ENCODE data around the gene CLEC2D.

The CLEC2D gene

DNA sequence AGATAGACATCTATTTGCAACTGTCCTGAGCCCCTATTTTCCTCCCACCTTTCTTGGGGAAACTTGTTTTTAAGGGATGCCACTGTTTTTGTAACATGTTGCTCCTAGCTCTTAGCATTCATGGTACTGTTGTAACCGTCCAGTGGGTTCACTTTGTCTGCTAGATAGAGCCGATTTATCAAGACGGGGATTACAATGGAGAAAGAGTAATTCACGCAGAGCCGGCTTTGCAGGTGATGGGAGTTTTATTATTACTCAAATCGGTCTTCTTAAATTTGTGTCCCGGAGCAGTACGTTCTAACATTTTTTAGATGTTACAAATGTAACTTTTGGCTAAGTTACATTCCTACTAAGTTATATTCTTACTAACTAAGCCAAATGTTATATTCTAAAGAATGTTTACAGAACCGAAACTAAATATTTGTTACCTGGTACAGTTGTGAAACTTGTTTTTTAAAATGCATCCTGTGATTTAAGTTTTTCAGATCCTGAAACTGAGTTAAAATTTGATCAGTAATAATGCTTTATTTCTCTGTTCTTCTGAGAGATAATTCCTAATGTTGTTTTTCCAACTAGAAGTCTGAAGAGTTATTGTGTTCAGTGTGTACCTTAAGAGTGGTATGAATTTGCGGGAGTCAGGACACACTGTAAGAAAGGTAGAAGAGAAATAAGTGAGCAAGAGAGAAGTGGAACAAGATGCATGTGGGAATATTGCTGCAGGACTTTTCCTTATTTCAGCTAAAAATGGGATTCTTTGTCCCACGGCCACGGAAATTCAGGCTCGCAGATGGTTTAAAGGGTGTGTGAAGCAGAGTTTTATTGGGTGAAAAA is 20.6 kb upstream of the CLEC2D start:
- no peak for DNase-seq (ENCODE audit: low read depth)
- TF ChIP-seq POLR2A (IDR thresholded peaks at IDR 0.05; ENCODE audit: extremely low read depth, insufficient read length) (no peak), MYC (IDR thresholded peaks at IDR 0.05; ENCODE audit: low read depth, low read length) (no peak)
- TF ChIP-seq, protein P1, sequence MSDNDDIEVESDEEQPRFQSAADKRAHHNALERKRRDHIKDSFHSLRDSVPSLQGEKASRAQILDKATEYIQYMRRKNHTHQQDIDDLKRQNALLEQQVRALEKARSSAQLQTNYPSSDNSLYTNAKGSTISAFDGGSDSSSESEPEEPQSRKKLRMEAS (IDR thresholded peaks at IDR 0.05; ENCODE audit: low read depth, low read length), result no peak
- TF ChIP-seq, protein P2, sequence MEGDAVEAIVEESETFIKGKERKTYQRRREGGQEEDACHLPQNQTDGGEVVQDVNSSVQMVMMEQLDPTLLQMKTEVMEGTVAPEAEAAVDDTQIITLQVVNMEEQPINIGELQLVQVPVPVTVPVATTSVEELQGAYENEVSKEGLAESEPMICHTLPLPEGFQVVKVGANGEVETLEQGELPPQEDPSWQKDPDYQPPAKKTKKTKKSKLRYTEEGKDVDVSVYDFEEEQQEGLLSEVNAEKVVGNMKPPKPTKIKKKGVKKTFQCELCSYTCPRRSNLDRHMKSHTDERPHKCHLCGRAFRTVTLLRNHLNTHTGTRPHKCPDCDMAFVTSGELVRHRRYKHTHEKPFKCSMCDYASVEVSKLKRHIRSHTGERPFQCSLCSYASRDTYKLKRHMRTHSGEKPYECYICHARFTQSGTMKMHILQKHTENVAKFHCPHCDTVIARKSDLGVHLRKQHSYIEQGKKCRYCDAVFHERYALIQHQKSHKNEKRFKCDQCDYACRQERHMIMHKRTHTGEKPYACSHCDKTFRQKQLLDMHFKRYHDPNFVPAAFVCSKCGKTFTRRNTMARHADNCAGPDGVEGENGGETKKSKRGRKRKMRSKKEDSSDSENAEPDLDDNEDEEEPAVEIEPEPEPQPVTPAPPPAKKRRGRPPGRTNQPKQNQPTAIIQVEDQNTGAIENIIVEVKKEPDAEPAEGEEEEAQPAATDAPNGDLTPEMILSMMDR (IDR thresholded peaks at IDR 0.05; ENCODE audit: low read depth, low read length), result no peak
- H3K4me3 ChIP-seq (ENCODE audit: low read depth, low read length), result peak overlapping the region; percentile 99

DNA sequence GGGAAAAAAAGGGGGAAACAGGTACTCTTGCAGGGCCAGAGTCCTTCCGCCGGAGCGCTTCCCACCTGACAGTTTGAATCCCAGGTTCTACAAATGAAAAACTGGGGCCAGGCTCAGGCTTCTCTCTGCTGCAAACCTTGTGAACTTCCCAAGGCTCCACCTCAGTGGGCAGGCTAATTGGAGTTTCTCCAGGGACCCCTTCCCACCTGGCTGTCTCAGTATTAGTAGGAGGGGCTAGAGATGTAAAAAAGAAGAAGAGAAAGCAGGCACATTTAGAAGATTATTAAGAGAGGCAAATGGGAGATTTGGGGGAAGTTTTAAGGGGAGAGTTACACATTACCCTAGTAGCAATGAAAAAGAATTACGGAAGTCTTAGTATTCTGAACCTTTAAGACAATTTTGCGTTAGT is 20.0 kb upstream of the CLEC2D start:
- TF ChIP-seq, protein P2 (IDR thresholded peaks at IDR 0.05; ENCODE audit: low read depth, low read length), result no peak
- TF ChIP-seq POLR2A (IDR thresholded peaks at IDR 0.05; ENCODE audit: extremely low read depth, insufficient read length), result peak; percentile 32
- DNase-seq (ENCODE audit: low read depth), result peak; percentile 82
- peak overlapping the region; percentile 99 for H3K4me3 ChIP-seq (ENCODE audit: low read depth, low read length)

DNA sequence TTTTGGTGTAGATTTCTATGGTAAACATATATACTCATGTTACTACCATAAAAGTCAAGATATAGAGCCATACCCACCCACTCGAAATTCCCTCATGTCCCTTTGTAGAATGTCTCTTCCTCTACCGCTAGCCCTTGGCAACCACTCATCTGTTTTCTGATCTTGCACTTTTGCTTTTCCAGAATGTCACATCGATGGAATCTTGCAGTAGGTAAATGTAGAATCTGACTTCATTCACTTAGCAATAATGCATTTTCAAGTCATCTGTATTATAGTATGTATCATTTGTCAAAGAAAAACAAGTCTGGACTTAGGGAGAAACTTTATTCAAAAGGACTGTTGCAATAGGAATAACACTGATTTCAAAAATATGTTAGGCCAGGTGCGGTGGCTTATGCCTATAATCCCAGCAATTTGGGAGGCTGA is 19.3 kb upstream of the CLEC2D start:
- H3K4me3 ChIP-seq (ENCODE audit: low read depth, low read length), result peak overlapping the region; percentile 99
- DNase-seq (ENCODE audit: low read depth), result peak; percentile 40
- TF ChIP-seq, protein P2 (IDR thresholded peaks at IDR 0.05; ENCODE audit: low read depth, low read length), result no peak
- TF ChIP-seq POLR2A (IDR thresholded peaks at IDR 0.05; ENCODE audit: extremely low read depth, insufficient read length), result no peak
- no peak for TF ChIP-seq MYC (IDR thresholded peaks at IDR 0.05; ENCODE audit: low read depth, low read length)
- TF ChIP-seq, protein P1 (IDR thresholded peaks at IDR 0.05; ENCODE audit: low read depth, low read length), result no peak

DNA sequence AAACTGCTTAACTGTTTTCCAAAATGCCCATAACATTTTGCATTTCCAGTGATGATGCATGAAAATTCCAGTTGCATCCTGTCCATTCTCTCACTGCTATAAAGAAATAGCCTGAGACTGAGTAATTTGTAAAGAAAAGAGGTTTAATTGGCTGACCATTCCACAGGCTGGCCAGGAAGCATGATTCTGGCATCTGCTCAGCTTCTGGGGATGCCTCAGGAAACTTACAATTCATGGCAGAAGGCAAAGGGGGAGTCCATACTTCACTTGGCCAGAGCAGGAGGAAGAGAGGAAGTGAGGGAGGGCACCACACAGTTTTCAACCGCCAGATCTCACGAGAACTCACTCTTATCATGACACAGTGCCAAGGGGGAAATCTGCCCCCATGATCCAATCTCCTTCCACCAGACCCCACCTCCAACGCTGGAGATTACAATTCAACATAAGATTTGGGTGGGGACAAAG is 18.2 kb upstream of the CLEC2D start:
- peak; percentile 85 for DNase-seq (ENCODE audit: low read depth)
- TF ChIP-seq, protein P1 (IDR thresholded peaks at IDR 0.05; ENCODE audit: low read depth, low read length), result no peak
- TF ChIP-seq POLR2A (IDR thresholded peaks at IDR 0.05; ENCODE audit: extremely low read depth, insufficient read length), result no peak
- TF ChIP-seq, protein P2 (IDR thresholded peaks at IDR 0.05; ENCODE audit: low read depth, low read length), result no peak
- TF ChIP-seq MYC (IDR thresholded peaks at IDR 0.05; ENCODE audit: low read depth, low read length), result no peak
- H3K4me3 ChIP-seq (ENCODE audit: low read depth, low read length), result peak overlapping the region; percentile 37

DNA sequence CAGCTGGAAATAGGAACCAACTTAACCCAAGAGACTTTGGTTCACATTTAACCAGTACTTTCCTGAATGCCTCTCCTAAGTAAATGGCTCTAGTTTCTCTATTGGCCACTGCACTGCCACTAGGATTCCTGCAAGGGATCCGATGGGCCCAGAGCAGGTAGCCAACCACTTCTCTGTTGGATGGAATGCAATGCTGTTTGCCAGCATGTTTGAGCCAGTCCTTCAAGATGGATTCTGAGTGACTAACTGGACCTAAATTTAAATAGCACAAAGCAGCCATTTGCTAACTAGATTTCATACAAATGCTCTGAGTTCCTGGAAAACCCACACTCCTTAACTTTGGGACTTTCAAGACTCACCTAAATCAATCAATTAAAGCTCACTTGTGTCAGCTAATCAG is 9.5 kb upstream of the CLEC2D start:
- TF ChIP-seq POLR2A (IDR thresholded peaks at IDR 0.05; ENCODE audit: extremely low read depth, insufficient read length) (no peak), MYC (IDR thresholded peaks at IDR 0.05; ENCODE audit: low read depth, low read length) (no peak)
- TF ChIP-seq, protein P1 (IDR thresholded peaks at IDR 0.05; ENCODE audit: low read depth, low read length), result no peak
- TF ChIP-seq, protein P2 (IDR thresholded peaks at IDR 0.05; ENCODE audit: low read depth, low read length), result no peak
- H3K4me3 ChIP-seq (ENCODE audit: low read depth, low read length), result no peak overlapping the region
- no peak for DNase-seq (ENCODE audit: low read depth)

Data from NB4 (cell line).